SK-N-SH (cell line): ENCODE results near the gene PGP. TPM values are rescaled to one million over a fixed set of nuclear protein-coding genes. Genes with fewer than 3 reads are reported as not detected.

Experiments used
- CTCF ChIA-PET: fragments of 300-600, 350-600 bp; formaldehyde crosslinking; extraction: SDS; loops from one replicate; lab custom pipeline; 2021; lab: Yijun Ruan, JAX
- POLR2A ChIA-PET: fragments of 350-600 bp; sonication (Branson Sonifier 250); formaldehyde crosslinking; extraction: SDS; loops from one replicate; lab custom pipeline; 2020; ENCODE audit warnings: antibody characterized with exemption, inconsistent platforms; lab: Yijun Ruan, JAX
- DNase-seq: peaks from one replicate; pipeline ENCODE4 v3.0.0; 2012
- H2AFZ ChIP-seq: fragments of 200-600 bp; sonication (generic); 2 replicates; pipeline ENCODE4 v1.8.1; 2016; ENCODE audit warnings: antibody characterized with exemption, mild to moderate bottlenecking, low read depth
- H3F3A ChIP-seq: fragments of 200-600 bp; sonication (generic); replicated peaks from 2 replicates; pipeline ENCODE3; 2016; ENCODE audit warnings: antibody characterized with exemption, mild to moderate bottlenecking; ENCODE audit not compliant: insufficient read depth
- H3K27ac ChIP-seq, 2 experiments: fragments of 200-500 bp in 1 of 2; fragments of 200-600 bp in 1 of 2; sonication (Bioruptor generic) in 1 of 2; sonication (generic), shearing (Covaris generic) in 1 of 2; 2 replicates each; pipeline versions ENCODE4 v1.5.1 to v1.6.1; 2014 to 2016; ENCODE audit warnings: low read depth in 2 of 2, inconsistent platforms in 1 of 2, low read length in 1 of 2, mild to moderate bottlenecking in 1 of 2, mixed read lengths in 1 of 2
- H3K27me3 ChIP-seq: fragments of 200-600 bp; sonication (generic), shearing (Covaris generic); 2 replicates; pipeline ENCODE4 v1.6.1; 2016; ENCODE audit warnings: mixed run types; ENCODE audit not compliant: insufficient read depth
- H3K36me3 ChIP-seq, 2 experiments: fragments of 200-500 bp in 1 of 2; fragments of 200-600 bp in 1 of 2; sonication (Bioruptor generic) in 1 of 2; sonication (generic) in 1 of 2; replicated peaks in 1 of 2; 2 replicates each; pipeline versions ENCODE3 to v1.5.1; 2014 to 2016; ENCODE audit warnings: low read length in 1 of 2, mild to moderate bottlenecking in 1 of 2; ENCODE audit not compliant: insufficient read depth in 2 of 2, control insufficient read depth in 1 of 2
- H3K4me1 ChIP-seq, 2 experiments: fragments of 200-500 bp in 1 of 2; fragments of 200-600 bp in 1 of 2; sonication (Bioruptor generic) in 1 of 2; sonication (generic), shearing (Covaris generic) in 1 of 2; 2 replicates each; pipeline versions ENCODE4 v1.5.1 to v1.6.1; 2014 to 2016; ENCODE audit warnings: low read depth in 1 of 2, low read length in 1 of 2, mixed run types in 1 of 2; ENCODE audit not compliant: insufficient read depth in 2 of 2, control insufficient read depth in 1 of 2
- H3K4me2 ChIP-seq: fragments of 200-600 bp; sonication (generic), shearing (Covaris generic); 2 replicates; pipeline ENCODE4 v1.6.1; 2017; ENCODE audit warnings: mixed run types
- H3K4me3 ChIP-seq, 2 experiments: fragments of 200-500 bp in 1 of 2; fragments of 200-600 bp in 1 of 2; sonication (Bioruptor generic) in 1 of 2; sonication (generic), shearing (Covaris generic) in 1 of 2; 2 replicates each; pipeline versions ENCODE4 v1.5.1 to v1.8.1; 2014 to 2016; ENCODE audit warnings: low read depth in 2 of 2, inconsistent platforms in 1 of 2, low read length in 1 of 2, mild to moderate bottlenecking in 1 of 2, mixed read lengths in 1 of 2, moderate library complexity in 1 of 2
- H3K79me2 ChIP-seq: fragments of 200-600 bp; sonication (generic); 2 replicates; pipeline ENCODE4 v1.8.1; 2017; ENCODE audit warnings: mild to moderate bottlenecking; ENCODE audit not compliant: insufficient read depth
- H3K9ac ChIP-seq: fragments of 200-600 bp; sonication (generic); 2 replicates; pipeline ENCODE4 v1.6.1; 2017; ENCODE audit warnings: mixed run types
- H3K9me2 ChIP-seq: fragments of 200-600 bp; sonication (generic); 2 replicates; pipeline ENCODE4 v1.6.1; 2017; ENCODE audit warnings: mixed run types
- H3K9me3 ChIP-seq: fragments of 200-600 bp; sonication (generic); 2 replicates; pipeline ENCODE4 v1.6.1; 2017; ENCODE audit warnings: mixed run types, mild to moderate bottlenecking, moderate library complexity
- H4K20me1 ChIP-seq: fragments of 200-600 bp; sonication (generic); 2 replicates; pipeline ENCODE4 v1.6.1; 2017; ENCODE audit warnings: mild to moderate bottlenecking, mixed run types; ENCODE audit not compliant: insufficient read depth
- MEF2A ChIP-seq: IDR thresholded peaks from 2 replicates; pipeline ENCODE4 v1.4.0; 2012; ENCODE audit warnings: low read depth, borderline replicate concordance
- NRF1 ChIP-seq: IDR thresholded peaks from 2 replicates; pipeline ENCODE4 v1.6.1; 2012; ENCODE audit warnings: low read depth, mild to moderate bottlenecking, low read length
- RAD21 ChIP-seq: IDR thresholded peaks from 2 replicates; pipeline ENCODE4 v1.6.1; 2012; ENCODE audit warnings: mild to moderate bottlenecking, low read length
- TAF1 ChIP-seq: IDR thresholded peaks from 2 replicates; pipeline ENCODE4 v1.6.1; 2012; ENCODE audit warnings: low read depth, mild to moderate bottlenecking, low read length, moderate library complexity, borderline replicate concordance
- TCF12 ChIP-seq: IDR thresholded peaks from 2 replicates; pipeline ENCODE4 v1.4.0; 2012
- TEAD4 ChIP-seq: IDR thresholded peaks from 2 replicates; pipeline ENCODE4 v1.4.0; 2012; ENCODE audit warnings: mild to moderate bottlenecking, borderline replicate concordance; ENCODE audit not compliant: insufficient read depth
- YY1 ChIP-seq: IDR thresholded peaks from 2 replicates; pipeline ENCODE4 v1.4.0; 2012; ENCODE audit warnings: low read depth, mild to moderate bottlenecking
- WGBS: methylation state at CpG from one replicate; pipeline ENCODE4 v1.1.6; 2017; ENCODE audit warnings: low lambda C conversion rate; 5-methylcytosine and 5-hydroxymethylcytosine counted together
- polyA plus RNA-seq, 3 experiments: library from polyadenylated mRNA; depleted of rRNA; stranded (reverse); fragments of >200 nt; gene quantifications; 2 replicates each; pipeline ENCODE4 v1.2.3, GENCODE V29; 2012
- TF ChIP-seq, protein P1 (sequence below): IDR thresholded peaks from 2 replicates; pipeline ENCODE4 v1.4.0; 2012; ENCODE audit warnings: low read depth, borderline replicate concordance
- TF ChIP-seq, protein P2 (sequence below): fragments of 150-350 bp; IDR thresholded peaks from 2 replicates; pipeline ENCODE4 v1.6.1; 2017; ENCODE audit warnings: antibody characterized with exemption, low read length, low read depth, borderline replicate concordance
- TF ChIP-seq, protein P3 (sequence below): IDR thresholded peaks from 2 replicates; pipeline ENCODE4 v1.4.0; 2012; ENCODE audit warnings: low read depth, borderline replicate concordance
- TF ChIP-seq, protein P4 (sequence below): fragments of 200-600 bp; sonication (generic); IDR thresholded peaks from 2 replicates; pipeline ENCODE4 v1.6.1; 2017; ENCODE audit warnings: antibody characterized with exemption, mild to moderate bottlenecking, moderate library complexity

Gene PGP
- polyA plus RNA-seq, 1 of the 3 experiments (the other 2 are of a cell fraction): 10.3 TPM

DNA sequence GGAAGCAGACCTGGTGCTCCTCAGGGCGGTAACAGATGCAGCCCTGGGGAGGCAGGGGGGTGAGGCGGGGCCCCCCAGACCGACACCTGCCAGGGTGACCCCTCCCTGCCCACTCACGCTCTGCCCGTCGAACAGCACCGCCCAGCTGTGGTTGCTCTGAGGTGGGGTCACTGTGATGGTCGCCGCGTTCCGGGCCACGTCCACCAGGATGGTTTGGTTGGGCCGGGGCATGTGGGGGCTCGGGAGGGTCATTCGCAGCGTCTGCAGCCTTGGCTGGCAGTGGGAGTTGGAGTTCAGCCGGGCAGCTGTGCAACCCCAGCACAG, 4.7 kb downstream of the PGP start (continued):
- TF ChIP-seq, protein P1, sequence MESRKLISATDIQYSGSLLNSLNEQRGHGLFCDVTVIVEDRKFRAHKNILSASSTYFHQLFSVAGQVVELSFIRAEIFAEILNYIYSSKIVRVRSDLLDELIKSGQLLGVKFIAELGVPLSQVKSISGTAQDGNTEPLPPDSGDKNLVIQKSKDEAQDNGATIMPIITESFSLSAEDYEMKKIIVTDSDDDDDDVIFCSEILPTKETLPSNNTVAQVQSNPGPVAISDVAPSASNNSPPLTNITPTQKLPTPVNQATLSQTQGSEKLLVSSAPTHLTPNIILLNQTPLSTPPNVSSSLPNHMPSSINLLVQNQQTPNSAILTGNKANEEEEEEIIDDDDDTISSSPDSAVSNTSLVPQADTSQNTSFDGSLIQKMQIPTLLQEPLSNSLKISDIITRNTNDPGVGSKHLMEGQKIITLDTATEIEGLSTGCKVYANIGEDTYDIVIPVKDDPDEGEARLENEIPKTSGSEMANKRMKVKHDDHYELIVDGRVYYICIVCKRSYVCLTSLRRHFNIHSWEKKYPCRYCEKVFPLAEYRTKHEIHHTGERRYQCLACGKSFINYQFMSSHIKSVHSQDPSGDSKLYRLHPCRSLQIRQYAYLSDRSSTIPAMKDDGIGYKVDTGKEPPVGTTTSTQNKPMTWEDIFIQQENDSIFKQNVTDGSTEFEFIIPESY: no peak
- TF ChIP-seq TAF1: no peak

DNA sequence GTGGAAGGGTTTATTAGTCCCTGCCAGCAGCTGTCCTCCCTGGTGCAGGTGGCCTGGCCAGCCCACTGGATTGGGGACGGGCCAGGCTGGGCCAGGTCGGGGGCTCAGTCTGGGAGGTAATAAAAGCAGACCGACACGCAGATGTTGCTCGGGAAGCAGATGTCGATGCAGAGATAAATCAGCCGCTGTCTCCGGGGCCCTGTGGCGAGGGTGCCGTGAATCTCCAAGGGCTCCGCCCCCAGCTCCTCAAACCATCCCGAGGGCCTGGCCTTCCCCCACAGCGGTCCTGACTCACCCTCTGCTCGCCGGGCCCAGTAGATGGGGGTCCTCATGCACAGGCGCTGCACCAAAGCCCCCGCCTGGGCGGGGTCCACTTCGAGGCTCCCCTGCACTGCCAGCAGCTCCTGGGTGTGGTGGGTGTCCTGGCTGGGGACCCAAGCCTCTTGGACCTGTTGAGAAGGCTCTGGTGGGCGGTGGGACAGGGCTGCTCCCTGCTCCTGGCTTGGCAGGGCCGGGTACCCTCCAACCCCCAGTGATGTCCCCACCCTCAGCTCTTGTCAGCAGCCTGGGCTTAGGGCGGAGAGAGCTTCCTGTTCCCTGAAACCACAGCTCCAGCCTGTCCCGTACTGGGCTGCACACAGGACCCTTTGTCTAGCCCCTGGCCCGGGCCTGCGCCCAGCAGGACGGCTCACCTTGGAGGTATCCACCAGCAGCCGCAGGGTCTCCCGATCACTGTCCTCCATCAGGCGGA, 5.2 kb downstream of the PGP start:
- ChIA-PET CTCF (interaction anchor here (1.1 to 2.0 kb wide), 2 partner anchors 14 to 187 kb away, joined by 3 to 9 read pairs; no protein-coding TSS in a partner anchor), POLR2A (interaction anchor here (0.6 kb wide), 1 partner anchor 13 kb away, joined by 8 read pairs; no protein-coding TSS in a partner anchor)
- Histone ChIP-seq H3K27ac (no peak overlapping the region), H3K4me2 (no peak overlapping the region), H3K4me1 (peaks cover 11 to 40% of the 10 kb centered on the region in 2 experiments; a peak in 3 of 4 replicates), H3K4me3 (no peak overlapping the region), H3K27me3 (no peaks in the 10 kb centered on the region), H3K36me3 (peaks cover 0 to 36% of the 10 kb centered on the region in 2 experiments), H3K9me3 (no peaks in the 10 kb centered on the region), H2AFZ (no peak overlapping the region), H3K9me2 (no peaks in the 10 kb centered on the region), H3K79me2 (peaks cover 34% of the 10 kb centered on the region), H4K20me1 (peaks cover 11% of the 10 kb centered on the region; the same call in 1 of the 2 replicates), H3F3A (peaks cover 10% of the 10 kb centered on the region), H3K9ac (no peak overlapping the region)
- 88% methylated on average over 18 of the region's 29 CpGs for WGBS
- DNase-seq: no peak
- TF ChIP-seq, protein P2, sequence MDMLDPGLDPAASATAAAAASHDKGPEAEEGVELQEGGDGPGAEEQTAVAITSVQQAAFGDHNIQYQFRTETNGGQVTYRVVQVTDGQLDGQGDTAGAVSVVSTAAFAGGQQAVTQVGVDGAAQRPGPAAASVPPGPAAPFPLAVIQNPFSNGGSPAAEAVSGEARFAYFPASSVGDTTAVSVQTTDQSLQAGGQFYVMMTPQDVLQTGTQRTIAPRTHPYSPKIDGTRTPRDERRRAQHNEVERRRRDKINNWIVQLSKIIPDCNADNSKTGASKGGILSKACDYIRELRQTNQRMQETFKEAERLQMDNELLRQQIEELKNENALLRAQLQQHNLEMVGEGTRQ: no peak
- no peak for TF ChIP-seq MEF2A
- no peak for TF ChIP-seq TEAD4
- TF ChIP-seq TCF12: no peak
- no peak for TF ChIP-seq NRF1

DNA sequence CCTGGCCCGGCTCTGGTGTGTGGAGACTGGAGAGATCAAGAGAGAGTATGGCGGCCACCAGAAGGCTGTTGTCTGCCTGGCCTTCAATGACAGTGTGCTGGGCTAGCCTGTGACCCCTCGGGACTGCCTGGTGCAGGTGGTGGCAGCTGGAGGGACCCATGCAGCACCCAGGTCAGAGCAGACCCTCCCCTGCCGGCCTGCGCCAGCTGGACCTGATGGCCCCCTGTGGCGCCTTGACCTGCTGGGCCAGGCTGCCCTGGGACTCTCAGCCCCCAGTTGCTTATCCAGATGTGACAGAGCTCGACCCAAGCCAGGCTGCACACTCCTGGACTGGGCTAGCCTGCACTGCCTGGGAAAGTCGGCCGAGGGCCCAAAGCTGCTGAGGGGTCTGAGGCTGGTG, 5.9 kb downstream of the PGP start:
- Histone ChIP-seq H3K4me1 (peaks cover 11 to 40% of the 10 kb centered on the region in 2 experiments; a peak in 3 of 4 replicates), H2AFZ (no peak overlapping the region), H3F3A (peaks cover 11% of the 10 kb centered on the region), H3K4me2 (no peak overlapping the region), H3K9ac (no peak overlapping the region), H3K79me2 (peaks cover 34% of the 10 kb centered on the region), H3K36me3 (peaks cover 0 to 36% of the 10 kb centered on the region in 2 experiments), H3K27me3 (no peaks in the 10 kb centered on the region), H4K20me1 (peaks cover 11% of the 10 kb centered on the region; the same call in 1 of the 2 replicates), H3K9me3 (no peaks in the 10 kb centered on the region), H3K4me3 (no peak overlapping the region), H3K9me2 (no peaks in the 10 kb centered on the region), H3K27ac (no peak overlapping the region; a peak in 1 of 4 replicates)
- ChIA-PET POLR2A (no interaction called here), CTCF (interaction anchor here (1.1 kb wide), 1 partner anchor 186 kb away, joined by 3 read pairs; no protein-coding TSS in a partner anchor)
- 100% methylated on average over 3 of the region's 9 CpGs for WGBS
- no peak for DNase-seq
- TF ChIP-seq RAD21 (no peak), YY1 (no peak), TEAD4 (no peak)
- TF ChIP-seq, protein P3, sequence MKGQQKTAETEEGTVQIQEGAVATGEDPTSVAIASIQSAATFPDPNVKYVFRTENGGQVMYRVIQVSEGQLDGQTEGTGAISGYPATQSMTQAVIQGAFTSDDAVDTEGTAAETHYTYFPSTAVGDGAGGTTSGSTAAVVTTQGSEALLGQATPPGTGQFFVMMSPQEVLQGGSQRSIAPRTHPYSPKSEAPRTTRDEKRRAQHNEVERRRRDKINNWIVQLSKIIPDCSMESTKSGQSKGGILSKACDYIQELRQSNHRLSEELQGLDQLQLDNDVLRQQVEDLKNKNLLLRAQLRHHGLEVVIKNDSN: no peak
- TF ChIP-seq, protein P4, sequence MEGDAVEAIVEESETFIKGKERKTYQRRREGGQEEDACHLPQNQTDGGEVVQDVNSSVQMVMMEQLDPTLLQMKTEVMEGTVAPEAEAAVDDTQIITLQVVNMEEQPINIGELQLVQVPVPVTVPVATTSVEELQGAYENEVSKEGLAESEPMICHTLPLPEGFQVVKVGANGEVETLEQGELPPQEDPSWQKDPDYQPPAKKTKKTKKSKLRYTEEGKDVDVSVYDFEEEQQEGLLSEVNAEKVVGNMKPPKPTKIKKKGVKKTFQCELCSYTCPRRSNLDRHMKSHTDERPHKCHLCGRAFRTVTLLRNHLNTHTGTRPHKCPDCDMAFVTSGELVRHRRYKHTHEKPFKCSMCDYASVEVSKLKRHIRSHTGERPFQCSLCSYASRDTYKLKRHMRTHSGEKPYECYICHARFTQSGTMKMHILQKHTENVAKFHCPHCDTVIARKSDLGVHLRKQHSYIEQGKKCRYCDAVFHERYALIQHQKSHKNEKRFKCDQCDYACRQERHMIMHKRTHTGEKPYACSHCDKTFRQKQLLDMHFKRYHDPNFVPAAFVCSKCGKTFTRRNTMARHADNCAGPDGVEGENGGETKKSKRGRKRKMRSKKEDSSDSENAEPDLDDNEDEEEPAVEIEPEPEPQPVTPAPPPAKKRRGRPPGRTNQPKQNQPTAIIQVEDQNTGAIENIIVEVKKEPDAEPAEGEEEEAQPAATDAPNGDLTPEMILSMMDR: no peak
- TF ChIP-seq, protein P1: no peak
